Lower leg skin (tissue), 3 donors: ENCODE results near the gene SCD5.

ENCODE experiments used
- CTCF ChIP-seq, 3 donors: fragments of 450-650 bp; IDR thresholded peaks; one replicate each; pipeline ENCODE4 v1.5.1; 2016; ENCODE audit warnings: antibody characterized with exemption in 3 of 3, mild to moderate bottlenecking in 3 of 3, moderate library complexity in 2 of 3
- POLR2A ChIP-seq, 2 donors: fragments of 450-650 bp; IDR thresholded peaks; one replicate each; pipeline ENCODE4 v1.6.1; 2016 to 2017; ENCODE audit warnings: antibody characterized with exemption in 2 of 2, mild to moderate bottlenecking in 1 of 2, moderate library complexity in 1 of 2

- TF ChIP-seq CTCF (IDR thresholded peaks at IDR 0.05), result no peak
- no peak for TF ChIP-seq POLR2A (IDR thresholded peaks at IDR 0.05)
These were observed 76.7 kb downstream of the SCD5 start for GRCh38 chr4:82721819-82722423.
